Endothelial cell of umbilical vein (primary cell): ENCODE results near the gene VPS41. TPM values are rescaled to one million over a fixed set of nuclear protein-coding genes. Genes with fewer than 3 reads are reported as not detected.

Source experiments
- BruUV-seq: library from RNA; stranded (reverse); fragments of 400-500 nt; replicated peaks from 2 replicates; lab custom pipeline; 2021; lab: Mats Ljungman, UMichigan
- CTCF ChIA-PET: fragments of 300-600, 350-600 bp; sonication (Branson Sonifier 250); formaldehyde crosslinking; loops from one replicate; lab custom pipeline; 2021; ENCODE audit warnings: antibody characterized with exemption, inconsistent platforms; lab: Charles Lee
- POLR2A ChIA-PET: fragments of 300-600, 350-600 bp; sonication (Branson Sonifier 250); formaldehyde crosslinking; loops from one replicate; lab custom pipeline; 2021; ENCODE audit warnings: antibody characterized with exemption, inconsistent platforms; lab: Charles Lee
- DNase-seq: peaks from one replicate; pipeline ENCODE4 v3.0.0-alpha.2; 2011; ENCODE audit warnings: low read depth, low spot score
- FAIRE-seq: peaks from 2 replicates; lab custom pipeline; 2011; peaks lifted over from hg19 to GRCh38; lab: Jason Lieb, UNC
- H2AFZ ChIP-seq: 2 replicates; pipeline ENCODE4 v1.6.0; 2012; ENCODE audit warnings: low read depth, low read length, control low read depth, inconsistent platforms
- H3K27ac ChIP-seq: 2 replicates; pipeline ENCODE4 v1.5.1; 2011; ENCODE audit warnings: low read depth, mild to moderate bottlenecking, control low read depth, low read length, moderate library complexity; ENCODE audit not compliant: insufficient read depth
- H3K27me3 ChIP-seq, 2 experiments: 2 replicates each; pipeline versions ENCODE4 v1.6.0 to v1.6.1; 2011; ENCODE audit warnings: low read length in 2 of 2, mixed read lengths in 1 of 2; ENCODE audit not compliant: control insufficient read depth in 2 of 2, insufficient read depth in 2 of 2
- H3K36me3 ChIP-seq, 2 experiments: 2 replicates in 1 of 2; 3 replicates in 1 of 2; pipeline ENCODE4 v1.5.1; 2011; ENCODE audit warnings: low read length in 2 of 2, mild to moderate bottlenecking in 1 of 2, moderate library complexity in 1 of 2; ENCODE audit not compliant: control insufficient read depth in 2 of 2, insufficient read depth in 2 of 2; ENCODE audit errors: extremely low read depth in 1 of 2
- H3K4me1 ChIP-seq: 3 replicates; pipeline ENCODE4 v1.5.1; 2011; ENCODE audit warnings: mild to moderate bottlenecking, low read length; ENCODE audit not compliant: control insufficient read depth, insufficient read depth; ENCODE audit errors: extremely low read depth
- H3K4me2 ChIP-seq: 2 replicates; pipeline ENCODE4 v1.6.1; 2011; ENCODE audit warnings: low read length, control low read depth, mixed read lengths; ENCODE audit not compliant: insufficient read depth
- H3K4me3 ChIP-seq, 3 experiments: fragments of 200-600 bp in 1 of 3; sonication (generic), shearing (Covaris generic) in 1 of 3; replicated peaks in 1 of 3; 2 replicates each; pipeline ENCODE4 v1.5.1; 2011 to 2016; ENCODE audit warnings: control low read depth in 3 of 3, low read length in 3 of 3, mild to moderate bottlenecking in 2 of 3, inconsistent platforms in 1 of 3, low read depth in 1 of 3, moderate library complexity in 1 of 3; ENCODE audit not compliant: insufficient read depth in 1 of 3
- H3K79me2 ChIP-seq: 2 replicates; pipeline ENCODE4 v1.6.0; 2012; ENCODE audit warnings: low read length, inconsistent platforms; ENCODE audit not compliant: control insufficient read depth, insufficient read depth
- H3K9ac ChIP-seq: replicated peaks from 2 replicates; pipeline ENCODE3; 2011; ENCODE audit warnings: low read length, control low read depth; ENCODE audit not compliant: insufficient read depth; ENCODE audit errors: extremely low read depth
- H3K9me1 ChIP-seq: replicated peaks from 3 replicates; pipeline ENCODE4 v1.6.0; 2011; ENCODE audit warnings: mild to moderate bottlenecking, low read length; ENCODE audit not compliant: control insufficient read depth, insufficient read depth; ENCODE audit errors: extremely low read depth
- H3K9me3 ChIP-seq: replicated peaks from 2 replicates; pipeline ENCODE4 v1.5.1; 2012; ENCODE audit warnings: low read length, inconsistent platforms; ENCODE audit not compliant: control insufficient read depth, insufficient read depth
- H4K20me1 ChIP-seq: replicated peaks from 2 replicates; pipeline ENCODE3; 2011; ENCODE audit warnings: mild to moderate bottlenecking, low read length; ENCODE audit not compliant: control insufficient read depth, insufficient read depth; ENCODE audit errors: extremely low read depth
- EZH2 ChIP-seq: IDR thresholded peaks from 2 replicates; pipeline ENCODE4 v1.6.1; 2012; ENCODE audit warnings: borderline replicate concordance, low read depth, mild to moderate bottlenecking, moderate library complexity, low read length, inconsistent platforms; ENCODE audit not compliant: severe bottlenecking
- FOS ChIP-seq: IDR thresholded peaks from 2 replicates; pipeline ENCODE4 v1.6.1; 2011; ENCODE audit warnings: mild to moderate bottlenecking, low read length, moderate library complexity, borderline replicate concordance; ENCODE audit not compliant: insufficient read depth
- JUN ChIP-seq: IDR thresholded peaks from 2 replicates; pipeline ENCODE4 v1.6.1; 2011; ENCODE audit warnings: borderline replicate concordance, low read depth; ENCODE audit not compliant: insufficient read length, insufficient read depth
- MYC ChIP-seq: IDR thresholded peaks from one replicate; pipeline ENCODE4 v1.6.1; 2011; ENCODE audit warnings: mild to moderate bottlenecking, low read depth, low read length
- POLR2A ChIP-seq: IDR thresholded peaks from 2 replicates; pipeline ENCODE4 v1.6.1; 2012; ENCODE audit warnings: low read depth, mild to moderate bottlenecking, control low read depth, low read length
- POLR2AphosphoS5 ChIP-seq: IDR thresholded peaks from 2 replicates; pipeline ENCODE4 v1.6.1; 2012; ENCODE audit warnings: low read depth, mild to moderate bottlenecking, control low read depth, low read length, moderate library complexity; ENCODE audit not compliant: insufficient read depth
- dilution Hi-C: fragments of 300-500 bp; cut with MboI; formaldehyde crosslinking; loops from one replicate; pipeline ENCODE4 v1.15.0; 2019; ENCODE audit warnings: low sequenced_read_pairs; ENCODE audit not compliant: extremely low pct_ligation_motif_present
- intact Hi-C: fragments of 100-400 bp; cut with micrococcal nuclease; formaldehyde crosslinking; loops from one replicate; pipeline ENCODE4 v1.10.0; 2022
- polyA plus RNA-seq, 4 experiments: library from polyadenylated mRNA; depleted of rRNA in 3 of 4; stranded (reverse) in 3 of 4; unstranded in 1 of 4; fragments of >200 nt; gene quantifications; 2 replicates each; pipeline versions ENCODE4 v1.2.1 to v1.2.3, GENCODE V29; 2011 to 2012; ENCODE audit warnings: missing spikeins in 1 of 4
- total RNA-seq: library from RNA; stranded (reverse); gene quantifications from 2 replicates; pipeline ENCODE4 v1.2.3, GENCODE V29; 2021
- TF ChIP-seq, protein P1 (sequence below), 2 donors: IDR thresholded peaks; 1 replicate in 1 of 2; 2 replicates in 1 of 2; pipeline ENCODE4 v1.5.1; 2011; ENCODE audit warnings: low read length in 2 of 2, mild to moderate bottlenecking in 2 of 2, moderate library complexity in 2 of 2, control low read depth in 1 of 2, inconsistent platforms in 1 of 2, low read depth in 1 of 2; ENCODE audit not compliant: insufficient read depth in 1 of 2; ENCODE audit errors: extremely low read depth in 1 of 2
- TF ChIP-seq, protein P2 (sequence below): IDR thresholded peaks from 2 replicates; pipeline ENCODE4 v1.6.1; 2011; ENCODE audit not compliant: insufficient read depth, insufficient read length

The VPS41 gene
- total and polyA plus RNA-seq, 2 donors (not counting 3 experiments of a cell fraction or from before 2014, with no cell fraction given): 14.3 to 79.8 TPM

DNA sequence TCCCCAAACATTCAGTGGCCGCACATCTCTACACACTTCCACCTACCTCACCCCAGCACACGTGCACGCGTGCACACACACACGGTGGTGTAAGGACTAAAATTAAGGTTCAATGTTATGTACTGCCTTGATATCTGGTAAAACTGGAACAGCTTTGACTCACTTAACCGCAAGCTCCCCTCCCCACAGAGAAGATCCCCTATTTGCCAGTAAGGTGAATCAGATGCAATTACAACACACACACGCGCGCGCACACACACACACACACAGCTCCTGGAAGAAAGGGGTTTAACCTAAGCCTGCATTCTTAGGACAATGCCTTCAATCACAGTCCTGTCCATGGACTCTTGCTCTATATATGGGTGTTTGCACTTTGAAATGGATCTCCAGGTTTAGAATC is 25.5 kb upstream of the VPS41 start:
- Histone ChIP-seq H3K9me1 (no peaks in the 10 kb centered on the region), H3K4me2 (no peak overlapping the region), H4K20me1 (no peaks in the 10 kb centered on the region), H3K79me2 (no peaks in the 10 kb centered on the region), H2AFZ (no peak overlapping the region), H3K36me3 (no peaks in the 10 kb centered on the region), H3K9ac (no peak overlapping the region), H3K4me1 (peaks cover 7% of the 10 kb centered on the region), H3K27me3 (peaks cover 0 to 3% of the 10 kb centered on the region in 2 experiments), H3K27ac (no peak overlapping the region), H3K4me3 (no peak overlapping the region), H3K9me3 (no peaks in the 10 kb centered on the region)
- intact Hi-C loops (loop anchor here (10.0 kb wide), 1 partner anchor 400 kb away; no protein-coding TSS in a partner anchor), dilution Hi-C loops (no loop called here)
- no TSS peak for BruUV-seq
- ChIA-PET CTCF (no interaction called here), POLR2A (no interaction called here)
- TF ChIP-seq MYC (no peak), POLR2A (no peak), FOS (no peak)
- TF ChIP-seq, protein P1, sequence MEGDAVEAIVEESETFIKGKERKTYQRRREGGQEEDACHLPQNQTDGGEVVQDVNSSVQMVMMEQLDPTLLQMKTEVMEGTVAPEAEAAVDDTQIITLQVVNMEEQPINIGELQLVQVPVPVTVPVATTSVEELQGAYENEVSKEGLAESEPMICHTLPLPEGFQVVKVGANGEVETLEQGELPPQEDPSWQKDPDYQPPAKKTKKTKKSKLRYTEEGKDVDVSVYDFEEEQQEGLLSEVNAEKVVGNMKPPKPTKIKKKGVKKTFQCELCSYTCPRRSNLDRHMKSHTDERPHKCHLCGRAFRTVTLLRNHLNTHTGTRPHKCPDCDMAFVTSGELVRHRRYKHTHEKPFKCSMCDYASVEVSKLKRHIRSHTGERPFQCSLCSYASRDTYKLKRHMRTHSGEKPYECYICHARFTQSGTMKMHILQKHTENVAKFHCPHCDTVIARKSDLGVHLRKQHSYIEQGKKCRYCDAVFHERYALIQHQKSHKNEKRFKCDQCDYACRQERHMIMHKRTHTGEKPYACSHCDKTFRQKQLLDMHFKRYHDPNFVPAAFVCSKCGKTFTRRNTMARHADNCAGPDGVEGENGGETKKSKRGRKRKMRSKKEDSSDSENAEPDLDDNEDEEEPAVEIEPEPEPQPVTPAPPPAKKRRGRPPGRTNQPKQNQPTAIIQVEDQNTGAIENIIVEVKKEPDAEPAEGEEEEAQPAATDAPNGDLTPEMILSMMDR (IDR thresholded peaks at IDR 0.05; ENCODE audit: extremely low read depth in 1 of 2, insufficient read depth in 1 of 2, low read depth in 1 of 2, low read length in 2 of 2): no peak
- TF ChIP-seq, protein P2, sequence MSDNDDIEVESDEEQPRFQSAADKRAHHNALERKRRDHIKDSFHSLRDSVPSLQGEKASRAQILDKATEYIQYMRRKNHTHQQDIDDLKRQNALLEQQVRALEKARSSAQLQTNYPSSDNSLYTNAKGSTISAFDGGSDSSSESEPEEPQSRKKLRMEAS: no peak
- DNase-seq (no peak), FAIRE-seq (no peak)

DNA sequence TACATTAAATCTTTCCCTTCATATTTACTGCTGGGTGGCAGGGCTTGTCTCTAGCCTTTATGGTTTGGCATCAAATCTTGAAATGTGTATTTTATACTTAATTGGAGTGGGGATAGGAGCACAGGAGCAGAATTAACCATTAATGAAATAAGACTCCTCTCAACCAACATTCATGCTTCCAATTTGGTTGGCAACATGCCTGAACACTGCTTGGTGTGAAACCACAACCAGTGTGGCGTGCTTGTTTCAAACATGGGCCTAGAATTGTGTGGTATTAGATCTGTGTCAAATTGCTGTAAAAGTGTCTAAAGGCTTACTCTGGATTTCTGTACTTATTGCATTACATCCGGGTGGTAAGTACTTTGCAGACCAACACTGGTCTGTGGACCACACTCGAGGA is 25.1 kb upstream of the VPS41 start:
- Histone ChIP-seq H3K4me2 (no peak overlapping the region), H3K79me2 (no peaks in the 10 kb centered on the region), H3K4me3 (no peak overlapping the region), H4K20me1 (no peaks in the 10 kb centered on the region), H3K9me1 (no peaks in the 10 kb centered on the region), H2AFZ (no peak overlapping the region), H3K27me3 (peaks cover 0 to 3% of the 10 kb centered on the region in 2 experiments), H3K27ac (no peak overlapping the region), H3K4me1 (peaks cover 12% of the 10 kb centered on the region), H3K9me3 (no peaks in the 10 kb centered on the region), H3K36me3 (no peaks in the 10 kb centered on the region), H3K9ac (no peak overlapping the region)
- no peak for DNase-seq
- no peak for FAIRE-seq
- TF ChIP-seq POLR2A (no peak), JUN (no peak), POLR2AphosphoS5 (no peak), EZH2 (no peak)
- TF ChIP-seq, protein P2: no peak
- dilution Hi-C loops: no loop called here
- intact Hi-C loops: loop anchor here (10.0 kb wide), 1 partner anchor 401 kb away; no protein-coding TSS in a partner anchor
- ChIA-PET POLR2A (no interaction called here), CTCF (interaction anchor here (1.1 kb wide), 1 partner anchor 58 kb away, joined by 6 read pairs; no protein-coding TSS in a partner anchor)
- no TSS peak for BruUV-seq
